K562 treated with DMSO at 1 percent for 24 hours (cell line): ENCODE results near the gene MTRR. TPM values are rescaled to one million over a fixed set of nuclear protein-coding genes. Genes with fewer than 3 reads are reported as not detected.

Source experiments
- total RNA-seq: library from RNA; unstranded; fragments of 300-600 nt; gene quantifications from 2 replicates; pipeline ENCODE4 v1.2.3, GENCODE V29; 2022; ENCODE audit warnings: low read depth; ENCODE audit not compliant: insufficient read depth

Gene MTRR
- total RNA-seq, result 14.8 and 19.7 TPM in 2 replicates

DNA sequence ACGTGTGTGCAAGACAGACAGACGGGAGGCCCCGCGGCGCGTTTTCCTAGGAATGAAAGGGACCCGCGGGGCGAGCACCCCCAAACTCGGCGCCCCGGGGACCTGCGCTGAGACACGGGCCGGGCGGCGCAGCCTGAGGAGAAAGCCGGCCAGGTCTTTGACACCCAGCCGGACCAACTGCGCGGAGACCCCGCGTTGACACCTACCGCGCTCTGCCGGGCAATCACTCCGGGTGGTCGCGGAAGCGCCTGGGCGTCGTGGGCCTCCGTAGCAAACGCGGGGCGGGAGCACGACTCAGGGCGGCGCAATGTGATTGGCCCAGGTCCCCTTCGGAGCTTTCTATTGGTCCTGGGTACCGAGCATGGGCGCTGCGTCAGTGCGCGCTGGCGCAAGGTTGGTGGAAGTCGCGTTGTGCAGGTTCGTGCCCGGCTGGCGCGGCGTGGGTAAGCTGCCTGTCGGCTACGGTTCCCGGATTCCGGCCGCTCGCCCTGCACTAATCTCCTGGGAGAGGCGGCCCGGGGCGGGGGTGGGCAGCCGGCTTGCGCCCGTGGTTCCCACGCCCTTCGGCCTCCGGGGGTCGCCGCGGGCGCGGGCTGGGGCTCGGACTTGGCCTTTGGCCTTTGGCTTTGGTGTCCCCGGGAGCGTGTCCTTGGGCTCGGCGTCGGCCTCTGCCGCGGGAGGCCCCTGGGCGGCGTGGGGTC, at the start of gene MTRR, which contains the start of gene FASTKD3:
Gene MTRR (plus strand): TSS at position 376 of the 701 bp plus-strand sequence. CDS start 1,647 bp downstream, outside the sequence.
Gene FASTKD3 (minus strand): TSS at position 259 of the 701 bp plus-strand sequence. CDS start 948 bp downstream, outside the sequence.

GRCh38 chr5:7850395-7851239, 18.3 kb upstream of the MTRR start, which contains the start of gene CFAP90:
Gene CFAP90 (minus strand): TSS chr5:7851133. CDS start chr5:7851021, 112 bp downstream.

Other genes with a start within 250 kb of the MTRR start
- gene CFAP90, start 18.0 kb upstream of the MTRR start, total RNA-seq, result not detected in 2 replicates
- gene FASTKD3, start 117 bp upstream of the MTRR start, total RNA-seq, result 8.3 and 11.5 TPM in 2 replicates